Measurements from ENCODE around the gene DIDO1.

The DIDO1 gene

DNA sequence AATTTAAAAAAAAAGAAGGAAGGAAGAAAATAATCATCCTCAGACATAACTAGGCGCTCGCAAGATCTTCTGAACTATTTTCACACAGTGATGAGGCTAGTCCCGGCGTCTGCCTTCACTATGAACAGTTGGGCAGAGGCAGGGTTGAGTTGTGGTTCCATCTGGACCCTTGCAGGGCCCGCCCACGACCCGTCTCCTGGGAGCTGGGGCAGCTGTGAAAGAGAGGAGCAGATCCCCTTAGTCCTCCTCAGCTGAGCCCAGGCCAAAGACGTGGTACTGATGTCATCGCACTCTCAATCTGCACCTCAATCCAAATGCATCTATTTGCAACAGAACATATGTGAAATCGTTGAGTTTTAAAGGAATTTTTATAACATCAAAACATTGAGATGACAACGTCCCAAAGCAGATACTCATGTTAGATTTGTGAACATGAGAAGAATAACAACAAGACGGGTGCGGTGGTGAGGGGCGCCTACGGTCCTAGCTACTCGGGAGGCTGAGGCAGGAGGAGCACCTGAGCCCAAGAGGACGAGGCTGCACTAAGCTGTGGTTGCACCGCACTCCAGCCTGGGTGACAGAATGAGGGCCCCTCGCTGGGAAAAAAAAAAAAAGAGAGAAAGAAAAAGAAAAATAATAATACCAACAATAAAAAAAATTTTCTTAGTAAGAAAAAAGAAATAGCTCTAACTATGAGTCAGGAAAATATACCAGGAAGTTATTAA is 80.0 kb downstream of the DIDO1 start:
- DNase-seq, result no peak

GRCh38 chr20:62845416-62846160 is 80.7 kb downstream of the DIDO1 start:
- DNase-seq, result no peak

GRCh38 chr20:62844182-62844581 is 82.1 kb downstream of the DIDO1 start:
- no peak for DNase-seq

DNA sequence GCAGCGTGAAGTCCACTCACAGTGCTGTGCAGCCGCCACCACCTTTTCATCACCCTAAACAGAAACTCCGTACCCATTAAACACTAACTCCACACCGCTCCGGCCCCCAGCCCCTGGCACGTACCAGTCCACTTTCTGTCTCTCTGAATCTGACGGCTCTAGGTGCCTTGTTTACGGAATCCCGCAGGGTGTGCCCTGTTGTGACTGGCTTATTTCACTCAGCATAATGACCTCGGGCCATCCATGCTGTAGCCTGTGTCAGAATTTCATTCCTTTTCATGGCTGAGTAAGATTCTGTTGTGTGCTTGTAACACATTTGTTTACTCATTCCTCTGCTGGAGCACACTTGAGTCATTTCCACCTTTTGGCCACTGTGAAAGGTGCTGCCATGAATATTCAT is 82.6 kb downstream of the DIDO1 start:
- DNase-seq, result no peak

DNA sequence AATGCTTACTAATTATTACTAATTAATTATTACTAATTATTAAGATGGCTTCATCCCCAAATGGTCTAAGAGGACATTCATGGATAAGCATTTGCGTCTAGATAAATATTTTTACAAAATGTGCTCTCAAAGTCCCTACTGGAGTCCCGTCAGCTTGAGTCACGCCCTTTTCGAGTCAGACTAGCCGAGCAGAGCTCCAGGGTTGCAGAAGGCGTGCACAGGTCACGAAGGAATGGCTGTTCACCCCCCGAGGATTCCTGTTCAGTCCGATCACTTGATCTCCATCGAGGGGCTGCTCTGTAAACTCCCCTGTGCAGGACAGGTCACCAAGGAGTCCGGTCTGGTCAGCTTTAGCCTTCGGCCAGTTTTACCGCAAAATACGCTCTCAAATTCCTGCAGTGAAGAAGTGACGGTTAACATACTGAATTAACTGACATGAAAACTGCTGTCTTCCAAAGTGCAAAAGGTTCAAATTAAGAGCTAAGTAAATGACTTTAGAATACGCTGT is 84.5 kb downstream of the DIDO1 start:
- no peak for DNase-seq

GRCh38 chr20:62840244-62841197 is 85.8 kb downstream of the DIDO1 start:
- no peak for DNase-seq

GRCh38 chr20:62839816-62840215 is 86.5 kb downstream of the DIDO1 start:
- no peak for DNase-seq

- no peak for DNase-seq
Measured at GRCh38 chr20:62839261-62839660, 87.0 kb downstream of the DIDO1 start.

DNA sequence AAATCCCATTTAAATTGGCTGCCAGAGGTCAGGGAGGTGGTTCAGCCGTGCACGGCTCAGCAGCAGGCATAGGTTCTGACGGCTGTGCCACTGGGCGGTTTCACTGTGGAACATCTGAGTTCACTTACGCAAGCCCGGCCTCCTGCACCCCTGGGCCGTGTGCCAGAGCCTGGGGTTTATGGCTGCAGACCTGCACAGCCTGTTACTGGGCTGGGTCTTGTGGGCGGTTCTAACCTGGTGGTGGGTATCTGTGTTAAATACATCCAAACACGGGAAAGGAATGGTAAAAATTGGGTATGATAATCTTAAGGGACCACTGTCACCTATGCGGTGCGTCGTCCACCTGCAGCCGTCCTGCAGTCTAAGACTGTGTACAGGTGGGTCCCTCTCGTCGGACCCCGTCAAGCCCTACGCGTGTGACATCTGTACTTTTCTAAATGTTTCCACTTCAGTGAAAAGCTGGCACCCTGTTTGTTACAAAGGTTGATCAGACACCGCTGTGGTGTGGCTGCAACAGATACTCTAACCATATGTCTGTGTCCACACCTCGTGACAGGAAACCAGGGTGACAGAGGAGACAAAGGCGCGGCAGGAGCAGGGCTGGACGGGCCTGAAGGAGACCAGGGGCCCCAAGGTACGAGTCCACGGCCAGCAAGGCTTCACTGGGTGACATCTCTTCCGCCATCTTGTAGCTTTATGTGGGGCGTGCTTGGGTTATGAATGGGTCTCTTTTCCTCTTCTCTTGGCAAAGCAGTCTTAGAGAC is 88.0 kb downstream of the DIDO1 start:
- peak; percentile 45 for DNase-seq

DNA sequence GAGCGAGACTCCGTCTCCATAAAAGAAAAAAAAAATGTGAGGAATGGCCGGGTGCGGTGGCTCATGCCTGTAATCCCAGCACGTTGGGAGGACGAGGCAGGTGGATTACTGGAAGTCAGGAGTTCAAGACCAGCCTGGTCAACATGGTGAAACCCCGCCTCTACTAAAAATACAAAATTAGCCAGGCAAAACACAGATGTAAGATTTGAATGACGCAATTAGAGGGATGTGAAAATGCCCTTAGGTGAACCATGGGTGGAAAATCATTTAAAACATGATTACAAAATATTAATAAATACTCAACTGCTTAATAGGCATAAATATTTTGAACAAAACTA is 88.5 kb downstream of the DIDO1 start:
- no peak for DNase-seq

DNA sequence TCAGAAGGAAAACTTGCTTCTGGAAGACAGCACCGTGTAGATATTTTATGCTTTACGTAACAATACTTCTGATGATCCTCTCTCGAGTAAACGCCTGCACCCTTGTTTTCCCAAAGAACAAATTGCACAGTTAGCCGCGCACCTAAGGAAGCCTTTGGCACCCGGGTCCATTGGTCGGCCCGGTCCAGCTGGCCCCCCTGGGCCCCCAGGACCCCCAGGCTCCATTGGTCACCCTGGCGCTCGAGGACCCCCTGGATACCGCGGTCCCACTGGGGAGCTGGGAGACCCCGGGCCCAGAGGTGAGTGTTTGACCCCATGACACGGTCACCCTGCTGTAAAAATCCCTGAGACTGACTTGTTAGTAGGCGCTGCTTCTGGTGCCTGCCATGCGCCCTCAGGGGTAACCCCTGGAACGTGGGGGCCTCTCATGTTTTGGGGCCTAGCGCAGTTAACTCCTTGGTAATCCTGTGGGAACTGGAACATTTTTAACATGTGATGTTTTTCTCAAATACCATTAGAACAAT is 89.3 kb downstream of the DIDO1 start:
- no peak for DNase-seq

GRCh38 chr20:62835931-62836861 is 90.1 kb downstream of the DIDO1 start:
- peak; percentile 49 for DNase-seq

GRCh38 chr20:62834967-62835730 is 91.2 kb downstream of the DIDO1 start:
- DNase-seq, result no peak

DNA sequence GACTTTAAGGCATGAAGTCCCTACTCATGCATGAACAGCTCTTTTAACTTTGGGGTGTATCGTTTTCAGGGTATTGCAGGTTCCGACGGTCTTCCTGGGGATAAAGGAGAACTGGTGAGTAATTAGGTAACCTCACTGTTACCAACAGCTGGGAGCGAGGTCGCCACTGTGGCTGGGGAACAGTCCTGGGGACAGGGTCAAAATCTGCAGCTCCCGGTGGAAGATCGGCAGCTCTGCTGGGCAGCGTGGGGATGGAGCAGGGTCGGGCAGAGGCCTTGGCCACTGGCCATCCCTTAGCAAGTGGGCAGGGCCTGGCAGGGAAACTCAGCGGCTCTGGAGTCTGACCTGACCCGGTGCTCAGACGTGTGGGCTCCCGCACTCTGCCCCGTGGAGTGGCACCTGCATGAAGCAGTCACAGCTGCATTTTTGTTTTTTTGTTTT is 93.3 kb downstream of the DIDO1 start:
- no peak for DNase-seq

GRCh38 chr20:62832212-62832922 is 93.9 kb downstream of the DIDO1 start:
- DNase-seq, result peak; percentile 65

DNA sequence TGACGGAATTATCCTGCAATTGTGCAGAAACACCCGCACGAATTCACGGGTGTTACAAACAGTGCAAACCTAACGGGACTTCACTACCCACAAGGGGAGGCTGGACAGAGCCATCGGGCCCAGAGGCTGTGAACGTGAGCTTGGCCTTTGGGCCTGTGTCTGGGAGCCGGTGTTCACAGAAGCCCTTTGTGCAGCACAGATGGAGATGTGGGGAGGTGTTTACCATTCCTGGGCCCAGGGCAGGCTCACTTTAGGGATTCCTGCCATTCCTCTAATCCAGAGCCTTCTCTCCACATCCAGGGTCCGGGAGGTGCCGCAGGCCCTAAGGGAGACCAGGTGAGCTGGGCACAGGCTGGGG is 94.5 kb downstream of the DIDO1 start:
- no peak for DNase-seq

GRCh38 chr20:62831361-62831788 is 94.9 kb downstream of the DIDO1 start:
- peak; percentile 70 for DNase-seq

- DNase-seq, result peak; percentile 48
Measured at GRCh38 chr20:62830821-62831220, 95.5 kb downstream of the DIDO1 start.

DNA sequence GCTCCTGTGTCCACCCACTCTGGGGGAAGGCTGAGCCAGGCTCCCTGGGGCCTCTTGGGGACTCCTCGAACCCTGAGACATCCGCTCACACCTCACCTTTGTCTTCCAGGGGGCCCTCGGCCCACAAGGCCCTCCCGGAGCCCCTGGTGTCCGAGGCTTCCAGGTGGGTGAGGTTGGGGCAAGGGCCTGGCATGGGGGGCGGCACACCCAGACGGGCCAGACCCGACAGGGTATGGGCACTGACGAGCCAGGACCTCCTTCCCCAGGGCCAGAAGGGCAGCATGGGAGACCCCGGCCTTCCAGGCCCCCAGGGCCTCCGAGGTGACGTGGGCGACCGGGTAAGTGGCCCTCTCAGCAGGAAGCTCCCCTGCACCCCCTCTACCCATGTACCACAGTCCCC is 96.1 kb downstream of the DIDO1 start:
- peak; percentile 38 for DNase-seq
